Measurements from ENCODE around the gene GPNMB.

Gene GPNMB

DNA sequence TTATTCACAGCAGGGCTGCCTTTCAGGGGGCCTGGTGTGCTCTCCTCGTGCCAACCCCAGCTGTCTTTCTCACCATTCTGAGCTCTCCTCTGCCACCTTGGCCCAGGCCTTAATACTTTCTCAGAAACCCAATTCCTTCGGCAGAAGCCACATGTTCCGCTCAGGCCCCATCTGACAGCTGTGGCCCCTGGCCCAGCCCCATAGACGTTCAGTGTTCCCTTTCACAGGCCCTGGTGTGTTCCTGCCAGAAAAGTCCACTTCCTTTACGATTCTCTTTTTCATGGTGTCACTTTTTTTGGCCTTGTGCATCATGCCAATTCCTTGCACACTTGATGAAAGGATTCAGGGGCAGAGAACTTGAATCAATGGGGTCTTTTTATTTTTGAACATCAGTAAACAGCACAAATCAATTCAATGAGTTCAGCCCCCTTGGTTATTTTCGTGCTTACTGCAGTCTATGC lies 15.9 kb upstream of the GPNMB start:
- DNase-seq (ENCODE audit: low read depth) = no peak

DNA sequence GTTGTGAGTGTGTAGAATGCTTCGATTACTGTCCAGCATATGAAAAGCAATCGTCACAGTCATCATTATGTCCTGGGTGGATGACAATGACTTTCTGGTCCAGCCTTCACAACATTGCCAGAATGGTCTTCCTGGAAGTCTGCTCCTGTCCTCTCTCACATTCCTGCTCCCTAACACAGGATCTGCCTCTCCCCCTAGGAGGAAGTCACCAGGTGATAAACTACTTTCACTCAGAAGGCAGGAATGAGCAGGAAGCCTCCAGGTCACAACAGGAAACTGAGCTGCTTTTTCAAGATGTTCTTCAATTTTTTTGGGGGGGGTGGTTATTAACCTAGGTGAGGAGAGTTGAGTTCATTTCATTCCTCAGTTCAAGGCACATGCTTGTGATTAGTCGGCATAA lies 13.6 kb upstream of the GPNMB start:
- DNase-seq (ENCODE audit: low read depth) = no peak

DNA sequence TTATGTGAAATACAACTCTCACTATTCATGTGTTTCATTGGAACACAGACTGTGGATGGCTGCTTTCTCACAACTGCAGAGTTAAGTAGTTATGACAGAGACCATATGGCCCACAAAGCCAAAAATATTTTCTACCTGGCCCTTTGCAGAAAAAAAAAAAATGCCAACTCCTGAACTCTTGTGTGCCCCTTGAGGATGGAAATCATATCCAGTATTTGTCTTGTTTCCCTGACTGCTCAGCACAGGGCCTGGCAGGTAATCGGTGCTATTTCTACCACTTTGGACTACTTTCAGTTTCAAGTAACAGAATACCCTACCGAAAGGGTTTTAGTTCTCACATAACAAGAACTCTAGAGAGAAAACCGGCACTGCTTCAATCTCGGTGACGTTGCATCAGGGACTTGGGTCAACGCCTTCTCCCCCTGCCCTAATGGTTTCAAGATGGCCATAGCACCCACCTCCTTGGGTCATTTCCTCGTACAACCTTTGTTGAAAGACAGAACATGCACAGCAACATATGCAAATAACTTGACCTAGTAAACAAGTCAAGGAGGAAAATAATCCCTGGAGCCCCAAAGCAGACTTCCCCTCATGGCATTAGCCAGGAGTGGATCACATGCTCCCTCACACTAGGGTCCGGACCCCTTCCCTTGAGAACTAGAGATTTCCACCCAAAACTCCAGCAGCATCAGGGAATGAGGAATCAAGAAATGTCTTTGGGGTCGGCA lies 11.8 kb upstream of the GPNMB start:
- no peak for DNase-seq (ENCODE audit: low read depth)

DNA sequence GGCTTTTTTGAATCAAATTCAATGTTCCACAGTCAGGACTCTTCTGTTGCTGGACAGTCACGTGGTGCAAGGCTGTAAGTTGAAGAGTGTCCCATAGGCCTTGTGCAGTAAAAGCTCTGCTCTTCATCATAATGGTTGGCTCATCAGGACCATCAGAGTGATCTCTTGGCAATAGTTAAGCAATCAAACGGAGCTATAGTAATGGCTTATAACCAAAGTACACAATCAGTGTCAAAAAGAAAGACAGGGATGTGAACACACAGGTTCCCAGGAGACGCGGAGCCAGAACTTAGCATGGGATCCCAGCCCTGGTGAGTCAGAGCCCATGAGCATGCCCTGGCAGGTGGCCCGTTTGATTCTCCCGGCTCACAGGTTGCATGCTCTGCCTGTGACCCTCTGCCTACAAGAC lies 10.8 kb upstream of the GPNMB start:
- no peak for DNase-seq (ENCODE audit: low read depth)

DNA sequence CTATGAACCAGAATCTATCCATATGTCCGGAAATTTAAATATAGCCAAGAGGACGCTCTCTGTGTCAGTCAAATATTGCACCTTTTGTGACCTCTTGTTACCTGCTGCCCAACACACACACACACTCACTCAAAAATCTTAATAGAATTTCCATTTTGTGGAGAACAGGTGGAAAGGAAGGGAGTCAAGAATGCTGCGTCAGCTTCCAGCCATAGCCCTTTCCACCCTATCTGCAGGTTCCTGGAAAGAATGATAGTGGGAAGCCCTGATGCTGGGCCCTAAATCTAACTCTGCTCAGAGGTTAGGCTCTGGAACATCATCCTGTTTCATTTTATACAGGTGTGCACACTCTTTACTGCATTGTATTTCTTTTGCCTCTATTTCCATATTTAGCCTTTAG lies 9.6 kb upstream of the GPNMB start:
- DNase-seq (ENCODE audit: low read depth) = no peak

DNA sequence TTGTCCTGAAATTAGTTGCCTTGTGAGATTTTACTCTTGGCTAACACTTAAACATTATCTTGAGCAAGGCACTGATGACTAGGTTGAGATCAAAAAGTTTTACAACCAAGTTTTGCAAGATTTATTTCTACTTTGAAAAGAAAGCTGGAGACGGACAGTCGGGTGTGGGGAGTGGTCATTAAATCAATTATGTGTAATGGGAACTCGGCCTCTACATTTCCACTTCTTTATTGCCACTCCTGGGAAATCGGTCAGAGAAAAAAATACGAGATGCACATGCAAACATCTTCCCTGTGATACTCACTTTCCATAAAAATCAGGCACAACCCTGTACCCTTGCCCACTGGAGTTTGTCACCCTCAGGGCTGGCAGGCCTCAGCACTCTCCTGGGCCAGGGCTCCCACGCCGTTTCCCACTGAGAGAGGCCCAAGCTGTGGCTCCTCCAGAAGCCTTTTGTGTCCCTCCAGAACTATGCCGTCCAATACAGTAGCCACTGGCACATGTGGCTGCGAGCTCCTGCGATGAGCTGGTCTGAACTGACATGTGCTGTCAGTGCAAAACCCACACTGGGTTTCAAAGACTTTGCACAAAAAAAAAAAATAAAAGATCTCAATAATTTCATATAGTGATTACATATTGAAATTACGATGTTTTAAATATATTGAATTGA lies 7.5 kb upstream of the GPNMB start:
- DNase-seq (ENCODE audit: low read depth) = no peak

DNA sequence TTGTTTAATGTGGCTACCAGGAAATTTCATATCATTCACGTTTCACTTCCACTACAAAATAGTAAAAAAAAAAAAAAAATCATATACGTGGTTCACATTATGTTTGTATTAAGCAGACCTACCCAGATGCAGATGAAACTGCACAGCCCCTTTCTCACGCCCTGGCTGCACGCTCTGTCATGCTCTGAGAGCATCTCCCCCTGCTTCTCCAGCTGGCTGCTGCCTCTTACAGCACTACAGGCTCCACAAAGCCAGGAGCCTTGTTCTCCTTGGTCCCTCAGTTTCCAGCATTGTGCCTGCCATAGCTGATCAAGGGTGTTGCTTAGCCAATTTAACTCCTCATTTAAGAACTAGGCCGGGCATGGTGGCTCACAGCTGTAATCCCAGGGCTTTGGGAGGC lies 6.9 kb upstream of the GPNMB start:
- DNase-seq (ENCODE audit: low read depth) = no peak

DNA sequence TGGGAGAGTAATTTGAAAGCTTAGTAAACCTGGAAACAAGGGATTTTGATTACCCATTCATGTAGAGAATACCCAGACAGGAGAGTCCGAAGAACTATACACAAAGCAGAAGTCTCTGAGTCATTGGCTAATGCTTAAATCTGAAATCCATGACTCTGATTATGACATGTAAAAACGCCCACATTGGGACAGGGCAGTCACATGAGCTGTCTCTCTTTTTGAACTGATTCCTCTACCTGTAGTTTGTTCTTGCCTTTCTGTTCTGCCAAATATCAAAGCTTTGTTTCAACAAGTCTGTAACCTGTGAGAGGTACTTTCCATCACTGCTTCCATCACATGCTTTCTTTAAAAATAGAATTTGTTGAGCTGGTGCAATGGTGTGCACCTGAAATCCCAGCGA lies 4.3 kb upstream of the GPNMB start:
- no peak for DNase-seq (ENCODE audit: low read depth)

DNA sequence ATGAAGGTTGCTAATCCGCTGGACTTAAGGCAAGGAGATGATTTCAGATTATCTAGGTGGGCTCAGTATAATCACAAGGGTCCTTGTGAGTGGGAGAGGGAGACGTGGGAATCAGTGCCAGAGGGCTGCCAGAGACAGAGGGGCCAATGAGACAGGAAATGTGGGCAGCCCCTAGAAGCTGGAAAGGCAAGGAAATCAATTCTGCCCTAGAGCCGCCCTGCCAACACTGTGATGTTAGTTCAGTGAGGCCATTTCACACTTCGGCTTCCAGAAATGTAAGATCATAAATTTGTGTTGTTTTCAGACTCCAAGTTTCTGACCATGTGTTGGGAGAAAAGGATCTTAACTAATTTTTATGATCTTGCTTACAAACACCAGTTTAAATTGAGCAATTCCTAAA lies 3.6 kb upstream of the GPNMB start:
- DNase-seq (ENCODE audit: low read depth) = no peak

DNA sequence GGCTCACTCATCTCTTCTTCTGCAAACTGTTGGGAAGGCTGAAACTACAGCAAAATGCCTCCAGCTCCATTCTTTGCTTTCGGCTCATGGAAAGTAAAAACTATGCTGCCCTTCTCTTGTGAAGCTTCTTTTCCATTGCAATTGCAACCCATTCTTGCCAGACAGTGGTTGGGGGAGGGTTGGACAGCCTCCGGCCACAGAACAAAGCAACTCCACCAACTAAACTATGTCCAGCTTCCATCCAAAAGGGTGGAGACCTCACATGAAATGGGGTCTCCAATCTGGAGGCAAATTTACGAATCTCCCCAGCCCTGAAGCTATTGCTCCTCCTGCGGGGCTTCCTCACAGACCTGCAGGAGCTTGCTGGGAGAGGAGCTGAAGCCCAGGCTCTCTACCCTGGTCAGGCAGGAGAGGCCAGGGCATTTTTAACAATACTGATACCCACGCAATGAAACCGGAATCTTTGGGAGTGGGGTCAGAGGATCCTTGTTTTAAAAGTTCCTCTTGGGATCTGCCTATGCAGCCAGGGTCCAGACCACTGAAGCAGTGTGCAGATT lies 549 bp downstream of the GPNMB start:
- DNase-seq (ENCODE audit: low read depth) = no peak

DNA sequence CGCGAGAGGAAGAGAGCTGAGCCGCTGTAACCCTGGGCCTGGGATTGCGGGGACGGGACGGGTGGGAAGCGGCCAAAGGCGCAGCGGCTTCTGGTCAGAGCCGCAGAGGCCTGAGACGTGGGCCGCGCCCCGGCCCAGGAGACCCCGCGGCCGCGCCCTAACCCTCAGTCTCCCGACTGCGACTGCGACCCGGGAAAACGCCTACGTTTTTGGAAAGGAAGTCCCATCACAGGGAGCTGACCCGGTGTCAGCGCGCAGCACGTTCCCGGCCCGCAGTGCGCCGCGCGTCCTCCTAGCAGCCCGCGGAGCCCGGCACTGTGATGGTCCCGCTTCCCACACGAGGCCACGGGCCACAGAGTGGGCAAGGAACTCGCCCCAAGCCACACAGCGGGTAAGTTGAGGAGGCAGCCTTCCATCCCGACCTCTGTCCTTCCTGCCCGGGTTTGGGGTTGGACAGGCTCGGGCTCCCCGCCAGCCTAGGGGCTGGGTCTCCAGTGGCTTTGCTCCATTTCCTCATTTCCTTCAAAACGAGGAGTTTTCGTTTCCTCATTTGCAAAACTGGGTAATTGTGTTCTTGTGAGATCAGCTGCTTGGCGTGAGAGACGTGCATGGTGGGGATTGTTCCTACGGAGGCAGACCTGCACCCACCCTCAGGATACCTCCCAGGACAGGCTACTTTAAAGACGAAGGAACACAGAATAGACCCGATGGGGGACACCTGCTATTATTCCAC lies 1.2 kb downstream of the GPNMB start:
- no peak for DNase-seq (ENCODE audit: low read depth)

DNA sequence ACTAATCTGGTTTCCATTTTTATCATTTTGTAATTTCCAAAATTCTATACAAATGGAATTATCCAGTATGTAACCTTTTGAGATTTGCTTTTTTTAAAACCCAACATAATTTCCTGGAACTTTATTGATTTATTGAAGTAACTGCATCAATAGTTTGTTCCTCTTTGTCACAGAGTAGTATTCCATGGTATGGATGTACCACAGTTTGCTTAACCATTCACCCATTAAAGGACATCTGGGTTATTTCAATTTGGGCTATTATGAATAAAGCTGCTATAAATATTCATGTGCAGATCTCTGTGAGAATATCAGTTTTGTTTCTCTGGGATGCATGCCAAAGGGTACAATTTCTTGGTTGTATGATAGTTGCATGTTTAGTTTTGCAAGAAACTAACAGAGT lies 2.9 kb downstream of the GPNMB start:
- DNase-seq (ENCODE audit: low read depth) = no peak

DNA sequence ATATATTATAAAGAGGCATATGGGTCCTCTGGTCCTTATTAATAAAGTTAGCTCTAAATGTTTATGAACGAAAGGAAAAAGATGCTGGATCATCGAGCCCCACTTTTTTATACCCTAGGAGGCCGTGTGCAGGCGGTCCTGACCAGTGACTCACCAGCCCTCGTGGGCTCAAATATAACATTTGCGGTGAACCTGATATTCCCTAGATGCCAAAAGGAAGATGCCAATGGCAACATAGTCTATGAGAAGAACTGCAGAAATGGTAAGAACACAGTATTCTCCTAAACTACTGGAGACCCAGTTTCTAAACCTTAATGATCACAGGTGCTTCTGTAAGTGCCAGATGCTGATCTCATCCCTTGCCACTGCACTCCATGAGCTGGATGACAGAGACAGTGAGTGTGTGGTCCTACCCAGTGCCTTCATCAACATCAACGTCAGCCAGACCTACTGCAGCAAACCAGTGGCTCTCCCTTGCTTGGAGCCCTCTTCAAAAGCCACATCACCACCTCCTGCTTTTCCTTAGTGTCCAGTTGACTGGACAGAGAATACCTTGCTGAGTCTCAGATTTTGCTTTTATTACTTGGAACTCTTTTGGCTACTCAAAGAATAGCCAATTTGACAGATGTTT lies 7.6 kb downstream of the GPNMB start:
- DNase-seq (ENCODE audit: low read depth) = no peak

DNA sequence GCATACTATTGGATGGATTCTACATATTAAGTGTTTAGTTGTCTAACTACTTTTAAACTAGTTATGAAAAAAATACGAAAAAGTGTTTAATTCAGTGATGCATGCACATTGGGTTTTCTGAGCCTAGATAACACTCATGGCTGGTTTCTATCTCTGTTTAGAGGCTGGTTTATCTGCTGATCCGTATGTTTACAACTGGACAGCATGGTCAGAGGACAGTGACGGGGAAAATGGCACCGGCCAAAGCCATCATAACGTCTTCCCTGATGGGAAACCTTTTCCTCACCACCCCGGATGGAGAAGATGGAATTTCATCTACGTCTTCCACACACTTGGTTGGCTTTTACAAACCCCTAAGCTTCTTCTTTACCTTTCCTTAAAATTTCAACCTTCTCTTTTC lies 10.2 kb downstream of the GPNMB start:
- DNase-seq (ENCODE audit: low read depth) = no peak

DNA sequence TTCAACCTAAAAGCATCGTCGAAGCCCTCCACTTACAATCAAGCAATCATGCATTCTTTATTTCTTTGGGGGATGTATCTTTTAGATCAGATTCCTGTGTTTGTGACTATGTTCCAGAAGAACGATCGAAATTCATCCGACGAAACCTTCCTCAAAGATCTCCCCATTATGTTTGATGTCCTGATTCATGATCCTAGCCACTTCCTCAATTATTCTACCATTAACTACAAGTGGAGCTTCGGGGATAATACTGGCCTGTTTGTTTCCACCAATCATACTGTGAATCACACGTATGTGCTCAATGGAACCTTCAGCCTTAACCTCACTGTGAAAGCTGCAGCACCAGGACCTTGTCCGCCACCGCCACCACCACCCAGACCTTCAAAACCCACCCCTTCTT lies 13.8 kb downstream of the GPNMB start:
- no peak for DNase-seq (ENCODE audit: low read depth)

DNA sequence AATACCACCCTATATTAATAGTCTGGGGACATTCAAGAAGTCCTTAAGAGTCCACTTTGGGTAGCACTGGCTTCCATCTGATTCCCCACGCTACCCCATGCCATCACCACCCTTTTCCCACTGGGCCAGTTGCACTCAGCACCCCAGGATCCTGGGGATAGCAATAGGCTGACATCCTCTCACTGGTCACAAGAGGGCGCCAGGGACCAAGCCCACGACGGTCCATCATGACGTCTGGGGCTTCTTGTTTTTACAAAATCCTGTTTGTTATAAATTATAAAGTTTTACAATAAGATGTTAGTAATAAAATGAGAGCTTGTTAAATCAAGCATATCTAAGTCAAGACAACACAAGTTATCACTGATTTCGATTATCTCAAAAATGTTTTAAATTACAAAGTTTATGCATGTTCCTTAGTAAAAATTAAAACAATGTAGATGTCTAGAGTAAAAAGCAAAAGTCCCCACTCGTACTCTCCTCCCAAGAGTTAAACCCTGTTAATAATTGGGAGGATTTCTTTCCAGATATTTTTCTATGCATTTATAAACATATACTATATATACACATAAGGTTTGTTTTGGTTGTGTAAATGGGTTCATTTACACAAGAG lies 15.4 kb downstream of the GPNMB start:
- no peak for DNase-seq (ENCODE audit: low read depth)

DNA sequence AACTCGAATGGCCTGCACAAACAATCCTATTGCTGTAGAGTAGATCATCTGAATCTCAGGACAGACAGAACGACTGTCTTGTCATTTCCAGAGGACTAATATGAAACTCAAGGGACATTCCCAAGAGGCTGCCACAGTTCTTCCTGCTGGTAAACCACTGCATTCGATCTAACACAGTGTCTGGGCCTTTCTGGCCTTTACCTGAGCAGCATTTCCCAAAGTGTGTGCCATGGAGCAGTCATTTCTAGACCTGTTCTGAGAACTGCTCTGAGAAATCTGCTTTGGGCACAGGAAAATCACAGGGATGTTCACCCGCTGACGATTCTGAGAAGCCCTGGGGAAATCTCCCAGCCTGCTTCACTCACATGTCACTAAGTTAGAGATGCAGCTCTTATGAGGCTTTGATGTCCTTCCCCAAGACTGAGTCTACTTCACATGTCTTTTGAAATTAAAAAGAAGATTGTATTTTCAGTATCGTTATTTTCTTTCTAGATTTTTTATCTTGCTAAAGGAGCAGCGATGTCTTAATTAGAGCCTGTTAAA lies 18.4 kb downstream of the GPNMB start:
- no peak for DNase-seq (ENCODE audit: low read depth)

DNA sequence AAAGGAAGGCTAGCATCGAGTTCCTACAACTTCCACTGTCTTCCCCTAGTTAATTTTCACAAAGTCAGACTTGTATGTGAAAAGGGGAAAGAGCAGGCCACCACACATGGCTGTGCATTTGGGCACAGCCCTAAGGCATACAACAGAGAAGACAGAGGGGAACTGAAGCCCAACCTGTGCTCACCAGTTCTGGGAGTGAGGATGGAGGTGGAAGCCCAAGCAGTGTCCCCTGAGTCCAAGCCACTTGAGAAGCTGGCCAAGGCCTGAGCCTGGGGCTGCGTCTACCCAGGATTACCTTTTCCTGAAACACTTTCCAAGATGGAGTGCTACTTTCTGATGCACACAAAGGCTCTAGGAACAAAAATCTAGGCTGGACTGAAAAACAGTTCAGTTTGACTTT lies 20.3 kb downstream of the GPNMB start:
- no peak for DNase-seq (ENCODE audit: low read depth)

DNA sequence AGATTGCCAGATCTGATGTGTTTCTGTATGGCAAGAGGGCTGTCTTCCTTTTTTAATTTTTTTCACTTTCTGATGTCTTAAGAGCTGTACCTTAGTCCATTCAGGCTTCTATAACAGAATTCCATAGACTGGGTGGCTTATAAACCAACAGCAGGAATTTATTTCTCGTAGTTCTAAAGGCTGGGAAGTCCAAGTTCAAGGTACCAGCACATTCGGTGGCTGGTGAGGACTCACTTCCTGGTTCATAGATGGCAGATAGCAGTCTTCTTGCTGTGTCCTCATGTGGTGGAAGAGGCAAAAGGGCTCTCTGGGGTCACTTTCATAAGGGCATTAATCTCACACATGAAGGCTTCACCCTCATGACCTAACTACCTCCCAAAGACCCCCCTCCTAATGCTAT lies 20.8 kb downstream of the GPNMB start:
- DNase-seq (ENCODE audit: low read depth) = no peak

DNA sequence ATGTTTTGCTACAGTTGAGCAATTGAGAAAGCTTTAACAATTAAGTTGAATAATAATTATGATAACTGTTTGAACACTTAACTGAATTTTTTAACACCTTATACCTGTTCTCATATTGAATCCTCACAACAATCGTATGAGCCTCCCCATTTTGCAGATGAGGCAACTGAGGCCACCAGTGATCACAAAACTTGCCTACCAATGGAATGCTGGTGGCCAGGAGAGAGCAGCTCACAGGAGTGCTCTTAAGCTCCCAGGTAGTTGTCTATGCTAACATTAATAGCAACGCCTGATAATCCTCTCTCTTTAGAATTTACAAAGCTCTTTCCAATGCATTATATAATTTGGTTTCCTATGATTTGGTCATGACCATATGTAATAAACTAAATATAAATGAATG lies 21.6 kb downstream of the GPNMB start:
- no peak for DNase-seq (ENCODE audit: low read depth)

DNA sequence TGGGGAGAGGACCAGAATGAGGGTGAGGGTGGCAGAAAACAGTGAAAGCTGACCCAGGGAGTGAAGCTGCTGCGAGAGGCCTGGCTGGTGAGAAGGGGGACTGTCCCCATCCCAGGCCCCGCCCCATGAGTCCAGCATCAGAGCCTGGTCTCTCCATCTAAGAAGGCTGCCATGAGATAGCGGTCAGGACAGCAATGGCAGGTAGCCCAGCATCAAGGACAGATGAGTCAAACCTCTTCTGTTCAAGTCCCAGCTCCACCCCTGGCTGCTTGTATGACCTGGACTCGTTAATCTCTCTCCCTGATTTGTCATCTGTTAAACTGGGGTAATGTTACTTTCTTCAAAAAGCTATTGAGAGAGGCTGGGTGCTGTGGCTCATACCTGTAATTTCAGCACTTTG lies 22.2 kb downstream of the GPNMB start:
- no peak for DNase-seq (ENCODE audit: low read depth)

DNA sequence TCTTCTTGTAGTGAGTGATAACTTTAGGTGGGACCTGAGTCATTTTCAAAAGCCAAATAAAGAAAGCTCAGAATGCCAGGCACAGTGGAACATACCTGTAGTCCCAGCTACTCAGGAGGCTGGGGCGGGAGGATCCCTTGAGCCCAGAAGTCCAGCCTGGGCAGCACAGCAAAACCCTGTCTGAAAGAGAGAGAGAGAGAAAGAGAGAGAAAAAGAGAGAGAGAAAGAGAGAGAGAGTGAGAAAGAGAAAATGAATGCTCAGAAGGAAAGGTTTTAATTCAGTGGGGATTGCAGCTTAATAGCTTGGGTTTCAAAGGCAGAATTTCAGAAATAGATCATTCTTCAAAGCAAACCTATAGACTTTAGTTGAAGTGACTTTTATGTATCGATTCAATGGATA lies 25.7 kb downstream of the GPNMB start:
- DNase-seq (ENCODE audit: low read depth) = no peak
